ENCODE data around the gene CHCHD6. TPM values are rescaled to one million over a fixed set of nuclear protein-coding genes. Genes with fewer than 3 reads are reported as not detected.

The CHCHD6 gene
- total RNA-seq, 1 experiment from 2014 or later = 40.9 TPM

DNA sequence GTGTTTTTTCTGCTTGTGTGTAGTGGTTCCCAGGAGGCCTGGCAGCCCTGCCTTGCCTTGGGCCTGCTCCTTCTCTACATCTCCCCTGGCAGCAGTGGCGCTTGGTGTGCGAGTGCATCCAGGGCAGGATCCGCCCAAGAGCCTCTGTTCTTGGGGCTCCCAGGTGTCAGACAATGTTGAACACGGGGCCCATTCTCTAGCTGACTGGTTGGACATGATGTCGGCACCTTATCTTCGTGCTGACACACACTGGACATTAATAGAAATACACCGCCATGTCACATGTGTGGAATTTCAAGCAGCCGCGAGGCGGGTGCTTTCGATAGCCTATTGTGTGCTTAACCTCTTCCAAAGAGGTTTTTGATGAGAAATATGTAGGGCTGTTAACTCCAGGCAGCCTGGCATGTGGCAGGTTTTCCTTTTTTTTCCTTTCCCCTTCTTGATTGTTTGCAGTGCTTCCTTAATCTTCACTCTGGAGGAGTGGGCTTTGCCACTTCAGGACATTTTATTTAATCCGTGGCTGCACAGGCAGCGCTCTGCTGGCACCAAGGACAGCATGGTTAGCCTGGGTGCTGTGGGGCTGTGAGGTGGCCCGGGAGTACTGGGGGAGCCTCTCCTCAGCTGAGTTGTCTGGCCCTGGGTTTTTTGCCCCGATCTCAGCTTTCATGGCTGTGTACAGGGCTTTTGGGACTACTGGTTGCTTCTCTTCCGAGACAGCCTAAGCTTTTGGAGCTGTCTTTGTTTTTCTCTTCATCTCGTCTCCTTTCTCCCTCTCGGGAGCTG, 42.5 kb downstream of the CHCHD6 start:
- H3K36me3 ChIP-seq = peaks cover 2% of the 10 kb centered on the region; the same call in 1 of the 2 replicates
- H3K4me3 ChIP-seq = no peak overlapping the region
- no peaks in the 10 kb centered on the region for H3K9me3 ChIP-seq
- no peaks in the 10 kb centered on the region for H3K27me3 ChIP-seq
- DNase-seq = peak; percentile 21

DNA sequence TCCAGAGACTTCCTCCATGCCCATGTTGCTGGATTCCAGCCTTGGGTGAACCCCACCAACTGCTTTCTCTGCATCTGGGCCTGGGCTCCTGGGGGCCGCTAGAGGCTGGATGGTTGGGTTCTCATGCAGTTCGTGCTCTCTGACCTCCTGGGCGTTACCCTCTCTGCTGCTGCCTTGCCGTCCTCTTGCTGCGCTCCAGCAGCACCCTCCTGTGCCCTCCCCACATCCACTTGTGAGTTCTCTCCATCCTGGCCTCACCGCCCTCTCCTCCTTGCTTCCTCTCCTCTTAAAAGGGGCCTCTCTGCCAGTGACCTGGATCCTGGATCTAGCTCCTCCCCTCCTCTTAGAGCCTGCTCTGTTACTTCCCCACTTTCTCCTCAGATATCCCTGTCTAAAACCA, 43.7 kb downstream of the CHCHD6 start:
- Histone ChIP-seq H3K36me3 (no peaks in the 10 kb centered on the region), H3K9me3 (no peaks in the 10 kb centered on the region), H3K27me3 (no peaks in the 10 kb centered on the region), H3K4me3 (no peak overlapping the region)
- DNase-seq = no peak

DNA sequence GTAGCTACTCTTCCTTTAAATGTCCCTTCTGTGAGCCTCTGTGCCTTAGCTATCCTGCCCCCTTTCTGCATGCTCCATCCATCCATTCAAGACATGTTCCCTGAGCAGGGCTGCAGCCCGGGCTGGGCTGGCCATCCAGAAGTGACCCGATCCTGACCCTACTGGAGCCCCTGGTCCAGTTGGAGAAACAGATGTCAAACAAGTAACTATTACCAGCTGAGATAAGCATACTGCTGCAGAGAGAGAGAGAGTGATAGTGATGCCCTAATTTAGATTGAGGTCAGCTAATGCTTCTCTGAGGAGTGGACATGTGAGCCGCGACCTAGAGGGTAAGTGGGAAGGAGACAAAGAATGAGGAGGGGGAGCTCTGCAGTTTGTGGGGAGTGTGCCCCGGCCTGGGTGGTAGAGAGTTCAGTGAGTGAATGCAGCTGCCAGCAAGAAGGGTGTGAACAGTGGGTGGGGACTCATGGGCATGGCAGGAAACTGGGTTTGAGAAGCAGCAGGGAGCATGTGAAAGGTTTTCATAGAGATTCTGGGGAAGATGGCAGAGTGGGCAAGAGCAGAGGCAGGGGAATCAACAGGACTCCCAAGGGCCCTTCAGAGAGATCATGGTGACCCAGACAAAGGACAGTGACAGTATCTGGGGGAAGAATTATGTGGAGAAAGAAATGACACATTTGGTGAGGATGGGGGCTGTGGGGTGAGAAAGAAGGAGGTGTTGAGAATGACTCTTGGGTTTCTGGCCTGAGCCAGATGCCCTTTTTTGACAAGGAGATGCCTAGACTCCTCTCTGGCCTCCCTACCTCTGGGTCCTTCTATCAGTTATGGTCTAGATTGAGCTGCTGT, 44.9 kb downstream of the CHCHD6 start:
- Histone ChIP-seq H3K9me3 (no peaks in the 10 kb centered on the region), H3K27me3 (no peaks in the 10 kb centered on the region), H3K4me3 (no peak overlapping the region), H3K36me3 (no peaks in the 10 kb centered on the region)
- DNase-seq = no peak

DNA sequence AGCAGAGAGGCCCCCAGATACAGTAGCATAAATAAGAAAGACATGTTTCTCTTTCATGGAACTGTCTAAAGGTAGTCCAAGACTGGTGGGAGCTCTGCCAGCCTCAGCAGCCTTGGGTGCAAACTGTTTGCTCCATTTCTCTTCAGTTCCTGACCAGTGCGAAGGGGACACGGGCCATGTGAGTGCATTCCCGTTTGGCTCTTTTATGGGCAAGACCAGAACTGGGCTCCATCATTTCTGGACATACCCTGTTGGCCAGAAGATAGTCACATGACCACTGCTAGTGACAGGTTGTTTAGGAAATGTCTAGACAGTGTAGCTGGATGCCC, 45.5 kb downstream of the CHCHD6 start:
- no peak for DNase-seq
- no peaks in the 10 kb centered on the region for H3K36me3 ChIP-seq
- H3K27me3 ChIP-seq = no peaks in the 10 kb centered on the region
- no peak overlapping the region for H3K4me3 ChIP-seq
- H3K9me3 ChIP-seq = no peaks in the 10 kb centered on the region

DNA sequence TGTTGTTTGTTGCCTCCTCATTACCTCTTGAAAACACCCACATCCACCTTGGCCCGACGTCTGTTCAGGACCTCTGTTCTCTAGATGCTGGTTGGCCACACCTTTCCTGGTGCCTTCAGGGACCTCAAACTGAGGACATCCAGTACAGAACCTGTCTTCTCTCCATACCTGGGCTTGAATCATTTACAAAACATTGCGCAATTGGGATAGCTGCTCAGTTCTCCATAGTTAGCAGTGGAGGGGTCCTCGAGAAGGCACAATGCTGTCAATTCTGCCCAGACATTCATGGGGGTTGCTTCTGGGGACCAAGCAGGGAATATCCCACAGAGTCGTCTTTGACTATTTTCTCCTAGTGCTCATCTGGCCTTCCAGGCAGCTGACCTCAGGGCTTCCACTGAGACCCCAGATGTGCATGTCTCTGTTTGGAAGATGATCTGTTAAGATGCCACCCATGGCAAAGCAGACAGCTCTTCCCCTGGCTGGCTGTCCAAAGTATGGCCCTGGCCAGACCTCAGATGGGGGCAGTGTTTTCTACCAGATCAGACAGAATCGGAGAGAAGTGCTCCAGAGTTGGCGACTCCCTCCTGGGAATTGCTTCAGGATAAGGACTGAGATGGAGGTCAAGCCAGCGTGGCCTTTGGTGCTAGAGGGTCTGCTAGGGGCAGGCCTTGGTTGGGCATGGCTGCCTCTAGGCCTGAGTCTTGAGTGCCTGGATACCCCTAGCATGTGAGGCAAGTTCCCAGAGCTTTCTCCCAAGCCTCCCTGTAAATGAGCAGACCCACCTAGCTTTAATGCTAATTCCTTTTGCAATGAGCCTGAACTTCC, 46.1 kb downstream of the CHCHD6 start:
- Histone ChIP-seq H3K36me3 (no peaks in the 10 kb centered on the region), H3K9me3 (no peaks in the 10 kb centered on the region), H3K27me3 (no peaks in the 10 kb centered on the region), H3K4me3 (no peak overlapping the region)
- DNase-seq = no peak

DNA sequence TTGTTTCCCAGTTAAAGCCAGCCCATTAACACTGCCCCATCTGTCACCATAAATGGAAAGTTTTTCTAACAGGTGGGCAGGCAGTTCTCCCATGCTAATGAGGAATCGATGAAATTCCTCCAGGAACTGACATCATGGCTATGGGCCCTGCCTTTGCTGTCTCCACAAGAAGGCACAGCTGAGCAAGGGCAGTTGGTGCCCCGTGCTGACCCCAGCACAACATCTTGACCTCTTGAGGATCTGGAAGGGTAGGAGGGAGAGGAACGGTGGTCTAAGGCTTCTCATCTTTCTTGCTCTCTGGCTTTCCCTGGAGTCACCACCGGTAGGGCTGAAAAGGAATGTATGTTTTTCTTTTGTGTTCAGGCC, 46.7 kb downstream of the CHCHD6 start:
- Histone ChIP-seq H3K27me3 (no peaks in the 10 kb centered on the region), H3K36me3 (no peaks in the 10 kb centered on the region), H3K4me3 (no peak overlapping the region), H3K9me3 (no peaks in the 10 kb centered on the region)
- DNase-seq = no peak

DNA sequence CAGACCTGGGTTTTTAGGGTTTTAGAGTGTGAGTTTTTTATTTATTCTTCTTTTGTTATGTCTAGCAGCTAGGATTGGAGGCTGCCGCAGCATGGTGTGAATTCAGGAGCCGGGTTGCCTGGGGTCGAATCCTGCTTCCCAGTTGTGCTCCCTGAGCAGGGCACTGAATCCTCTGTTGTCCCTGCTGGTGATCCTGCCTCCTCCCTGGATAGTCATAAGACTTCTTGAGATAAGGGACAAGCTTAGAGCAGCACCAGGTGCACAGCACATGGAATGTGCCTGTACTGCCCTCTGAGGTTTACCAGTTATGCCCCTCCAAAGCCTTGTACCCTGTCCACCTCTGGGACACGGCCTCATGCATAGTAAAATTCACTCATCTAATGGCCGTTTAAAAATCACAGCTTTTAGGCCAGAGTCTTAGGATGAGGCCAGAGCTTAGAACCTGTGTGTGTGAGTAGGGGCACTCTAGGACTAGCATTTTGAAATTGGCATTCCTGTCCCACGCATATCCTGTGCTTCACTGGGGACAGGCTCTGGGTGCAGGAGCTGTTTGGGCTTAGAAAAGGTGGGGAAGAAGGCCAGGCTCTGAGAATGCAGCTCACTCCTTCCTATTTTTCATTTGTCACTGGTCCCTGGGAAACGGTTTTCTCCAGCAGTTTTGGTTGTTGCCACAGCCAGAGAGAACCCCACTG, 47.7 kb downstream of the CHCHD6 start:
- no peaks in the 10 kb centered on the region for H3K36me3 ChIP-seq
- H3K9me3 ChIP-seq = no peaks in the 10 kb centered on the region
- no peak for DNase-seq
- H3K27me3 ChIP-seq = no peaks in the 10 kb centered on the region
- H3K4me3 ChIP-seq = no peak overlapping the region

DNA sequence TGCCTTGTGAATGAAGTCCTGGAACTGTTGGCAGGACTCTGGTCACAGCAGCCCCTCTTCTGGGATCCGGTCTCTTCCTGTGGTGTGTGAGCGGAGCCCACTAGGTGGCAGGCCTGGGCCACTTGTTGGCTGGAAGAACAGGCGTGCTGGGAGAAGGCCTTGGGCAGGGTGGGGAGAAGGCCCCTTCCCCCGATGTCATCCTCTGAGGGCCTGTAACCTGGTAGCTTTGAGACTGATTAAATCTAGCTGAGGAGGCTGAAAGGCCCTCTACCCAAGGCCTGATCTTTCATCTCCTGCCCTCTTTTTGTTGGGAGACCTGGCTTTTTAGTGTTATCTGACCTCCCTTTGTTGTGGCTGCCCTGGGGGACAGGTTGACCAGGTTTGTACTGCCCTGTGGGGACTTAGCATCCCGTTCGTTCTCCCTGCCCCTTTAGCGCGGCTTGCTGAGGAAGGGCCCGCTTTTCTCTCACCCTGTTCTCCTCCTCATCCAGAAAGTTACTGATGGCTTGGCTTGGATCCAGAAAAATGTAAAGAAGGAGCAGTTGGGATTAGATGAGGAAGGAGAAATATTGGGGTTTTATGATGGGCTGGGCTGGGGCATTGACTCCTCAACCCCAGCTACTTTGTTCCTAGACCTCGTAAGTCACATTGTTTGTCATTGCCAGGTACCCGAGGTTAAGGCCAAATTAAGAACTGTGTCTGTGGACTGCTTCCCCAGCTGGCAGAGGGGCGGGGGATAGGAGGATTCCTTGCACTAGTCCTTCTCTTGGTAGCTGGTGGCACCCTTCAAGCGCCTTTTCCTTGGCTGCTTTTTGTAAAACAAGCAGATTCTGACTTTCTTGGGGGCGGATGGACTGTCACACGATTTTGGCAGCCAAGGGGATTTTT, 48.5 kb downstream of the CHCHD6 start:
- no peaks in the 10 kb centered on the region for H3K9me3 ChIP-seq
- no peaks in the 10 kb centered on the region for H3K36me3 ChIP-seq
- H3K4me3 ChIP-seq = no peak overlapping the region
- DNase-seq = peak; percentile 78
- no peaks in the 10 kb centered on the region for H3K27me3 ChIP-seq

DNA sequence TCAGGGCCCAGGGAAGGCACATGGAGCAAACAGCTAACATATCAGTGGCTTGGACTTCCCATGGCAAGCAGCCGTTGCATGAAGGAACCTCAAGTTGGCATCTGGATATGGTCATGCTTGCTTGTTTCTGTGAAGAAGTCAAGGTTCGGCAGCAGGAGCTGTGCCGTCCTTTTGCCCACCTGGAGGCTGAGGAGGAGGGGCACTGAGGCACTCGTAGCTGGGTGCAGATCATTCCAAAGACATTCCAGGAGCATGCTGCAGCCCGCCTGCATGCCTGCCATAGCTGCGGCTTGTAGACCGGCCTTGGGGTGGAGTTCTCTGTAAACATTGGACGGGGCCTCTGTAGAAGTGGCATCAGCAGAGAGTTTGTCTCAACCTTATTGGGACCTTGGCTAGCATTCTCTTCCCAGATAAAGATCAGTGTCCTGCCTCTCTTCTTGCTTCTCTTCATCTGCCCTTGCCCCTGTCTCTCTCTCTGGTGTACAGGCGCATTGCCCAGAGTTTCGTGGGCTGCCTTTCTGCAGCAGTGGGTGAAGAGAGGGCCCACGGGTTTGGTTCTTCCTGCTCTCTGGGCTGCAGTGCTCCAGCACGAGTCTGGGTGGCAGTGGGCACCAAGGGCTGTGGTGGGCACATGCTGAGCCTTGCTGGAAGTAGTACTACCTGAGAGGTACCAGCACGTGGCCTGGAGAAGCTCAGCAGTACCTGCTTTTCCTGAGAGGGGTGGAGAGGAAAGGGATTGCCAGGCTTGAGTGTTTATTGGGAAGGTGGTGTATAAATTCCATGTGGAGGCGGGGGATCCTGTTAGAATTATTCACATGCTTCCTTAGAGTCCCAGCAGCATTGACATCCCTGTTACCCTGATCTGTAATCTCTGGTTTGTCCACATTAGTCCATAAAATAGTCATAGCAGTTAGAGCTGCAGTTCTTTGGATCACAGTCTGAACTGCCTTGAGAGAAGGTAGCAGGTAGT, 49.4 kb downstream of the CHCHD6 start:
- no peak overlapping the region for H3K4me3 ChIP-seq
- no peaks in the 10 kb centered on the region for H3K36me3 ChIP-seq
- no peaks in the 10 kb centered on the region for H3K9me3 ChIP-seq
- no peak for DNase-seq
- no peaks in the 10 kb centered on the region for H3K27me3 ChIP-seq

DNA sequence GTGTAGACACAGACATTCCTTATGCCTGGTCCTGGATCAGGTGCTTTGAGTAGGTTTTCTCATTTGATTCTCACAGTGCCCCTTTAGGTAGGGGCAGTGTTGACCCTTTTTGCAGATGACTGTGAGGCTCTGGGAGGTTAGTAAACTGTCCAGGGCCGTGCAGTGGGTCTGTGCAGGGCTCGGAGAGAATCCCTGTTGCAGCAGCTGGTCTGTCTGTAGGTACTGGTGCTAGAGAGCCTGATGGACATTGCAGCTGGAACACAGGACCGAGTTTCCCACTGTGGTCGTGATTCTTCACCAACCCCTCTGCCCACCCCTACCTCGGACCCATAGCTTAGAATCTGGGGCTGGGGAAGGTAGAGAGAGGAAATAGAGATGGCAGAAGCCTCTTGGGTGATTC, 51.8 kb downstream of the CHCHD6 start:
- Histone ChIP-seq H3K4me3 (no peak overlapping the region), H3K27me3 (no peaks in the 10 kb centered on the region), H3K9me3 (no peaks in the 10 kb centered on the region), H3K36me3 (no peaks in the 10 kb centered on the region)
- no peak for DNase-seq

DNA sequence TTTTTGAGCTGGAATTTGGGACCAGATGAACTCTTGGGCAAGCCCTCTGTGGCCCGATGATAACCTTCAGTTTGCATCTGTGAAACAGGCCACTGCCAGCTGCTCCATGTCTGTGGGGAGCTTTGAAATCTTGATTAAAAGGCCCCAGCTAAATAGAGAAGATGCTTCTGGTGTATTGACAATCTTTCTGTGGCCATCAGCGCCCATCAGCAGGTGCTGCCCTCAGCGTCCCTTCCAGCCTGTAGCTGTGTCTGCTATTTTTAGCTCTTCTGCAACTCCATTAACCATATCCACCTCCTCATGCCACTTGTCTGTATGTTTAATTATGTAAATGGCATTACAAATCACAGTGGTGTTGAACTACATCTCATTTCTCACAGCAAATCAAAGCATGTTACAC, 54.0 kb downstream of the CHCHD6 start:
- Histone ChIP-seq H3K9me3 (peaks cover 11% of the 10 kb centered on the region), H3K36me3 (no peaks in the 10 kb centered on the region; the same call in 1 of the 2 replicates), H3K4me3 (no peak overlapping the region), H3K27me3 (no peaks in the 10 kb centered on the region)
- no peak for DNase-seq

DNA sequence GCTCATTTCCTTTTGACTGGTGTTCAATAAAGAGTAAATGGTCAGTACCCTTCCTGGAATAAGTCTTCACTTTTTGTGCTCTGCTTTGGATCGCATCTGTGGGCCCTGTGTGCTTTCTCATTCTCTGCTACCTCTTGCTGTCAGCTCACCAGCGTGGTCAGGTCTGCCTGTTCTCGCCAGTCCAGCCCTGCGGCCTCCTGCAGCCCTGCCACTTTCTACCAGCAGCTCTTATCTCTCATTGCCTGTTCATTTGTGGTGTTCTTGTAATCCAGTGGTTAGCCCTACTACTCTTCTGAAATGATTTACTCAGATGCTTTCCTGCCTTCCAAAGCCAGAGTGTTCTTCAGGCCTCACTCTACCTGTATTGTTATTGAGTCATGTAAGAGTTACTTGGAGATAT, 54.8 kb downstream of the CHCHD6 start:
- Histone ChIP-seq H3K36me3 (no peaks in the 10 kb centered on the region; the same call in 1 of the 2 replicates), H3K4me3 (no peak overlapping the region), H3K27me3 (no peaks in the 10 kb centered on the region), H3K9me3 (peaks cover 13% of the 10 kb centered on the region)
- no peak for DNase-seq

DNA sequence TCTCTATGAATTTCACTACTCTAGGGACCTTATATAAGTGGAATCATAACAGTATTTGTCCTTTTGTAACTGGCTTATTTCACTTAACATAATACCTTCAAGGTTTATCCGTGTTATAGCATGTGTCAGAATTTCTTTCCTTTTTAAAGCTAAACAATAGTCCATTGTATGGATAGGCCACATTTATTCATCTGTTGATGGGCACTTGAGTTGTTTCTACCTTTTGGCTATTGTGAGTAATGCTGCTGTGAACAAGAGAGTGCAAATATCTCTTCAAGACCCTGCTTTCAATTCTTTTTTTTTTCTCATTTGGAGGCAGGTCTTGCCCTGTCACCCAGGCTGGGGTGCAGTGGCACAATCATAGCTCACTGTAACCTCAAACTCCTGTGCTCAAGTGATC, 56.5 kb downstream of the CHCHD6 start:
- no peak for DNase-seq
- no peaks in the 10 kb centered on the region; the same call in 1 of the 2 replicates for H3K36me3 ChIP-seq
- H3K4me3 ChIP-seq = no peak overlapping the region
- no peaks in the 10 kb centered on the region for H3K27me3 ChIP-seq
- peaks cover 13% of the 10 kb centered on the region for H3K9me3 ChIP-seq

DNA sequence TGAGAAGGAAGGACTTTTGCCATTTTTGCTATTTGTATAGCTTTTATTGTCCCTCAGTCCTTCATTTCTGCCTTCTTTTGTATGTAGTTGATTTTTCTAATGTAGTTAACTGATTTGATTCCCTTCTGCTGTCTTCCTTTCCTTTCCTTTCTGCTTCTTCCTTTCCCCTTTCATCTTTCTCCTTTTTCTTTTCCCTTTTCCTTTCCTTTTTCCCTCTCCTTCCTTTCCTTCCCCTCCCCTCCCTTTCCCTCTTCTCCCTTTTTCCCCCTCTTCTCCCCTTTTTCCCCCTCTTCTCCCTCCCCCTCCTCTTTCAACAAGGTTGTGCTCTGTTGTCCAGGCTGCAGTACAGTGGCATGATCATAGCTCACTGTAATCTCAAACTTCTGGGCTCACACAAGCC, 59.0 kb downstream of the CHCHD6 start:
- DNase-seq = no peak
- peaks cover 3% of the 10 kb centered on the region for H3K36me3 ChIP-seq
- H3K9me3 ChIP-seq = peaks cover 13% of the 10 kb centered on the region
- no peak overlapping the region for H3K4me3 ChIP-seq
- no peaks in the 10 kb centered on the region for H3K27me3 ChIP-seq
